IMR-90 (cell line): Measurements from ENCODE around the gene PDCL3.

Experiments used
- CEBPB ChIP-seq: IDR thresholded peaks from 2 replicates; pipeline ENCODE4 v1.6.1; 2012; ENCODE audit warnings: low read depth, low read length, improper control_type of control experiment
- CHD1 ChIP-seq: IDR thresholded peaks from 2 replicates; pipeline ENCODE4 v1.6.1; 2012; ENCODE audit warnings: low read depth, low read length, improper control_type of control experiment
- CTCF ChIP-seq: conservative IDR thresholded peaks from 2 replicates; pipeline ENCODE4 v1.5.1; 2012; ENCODE audit warnings: mild to moderate bottlenecking, low read depth, low read length, improper control_type of control experiment
- POLR2A ChIP-seq: IDR thresholded peaks from 2 replicates; pipeline ENCODE4 v1.6.1; 2012; ENCODE audit warnings: mild to moderate bottlenecking, low read depth, low read length
- RAD21 ChIP-seq: IDR thresholded peaks from 2 replicates; pipeline ENCODE4 v1.6.1; 2012; ENCODE audit warnings: low read length, improper control_type of control experiment

- TF ChIP-seq POLR2A (no peak), CTCF (no peak), CHD1 (no peak), RAD21 (no peak), CEBPB (no peak)
Observed at GRCh38 chr2:100522430-100522829, 40.4 kb upstream of the PDCL3 start.
